NCI-H526 (cell line): ENCODE results near the gene JDP2.

Source experiments
- DNase-seq, 2 experiments: peaks; one replicate each; lab custom pipeline; 2025; lab: John Stamatoyannopoulos, UW

JDP2 gene

DNA sequence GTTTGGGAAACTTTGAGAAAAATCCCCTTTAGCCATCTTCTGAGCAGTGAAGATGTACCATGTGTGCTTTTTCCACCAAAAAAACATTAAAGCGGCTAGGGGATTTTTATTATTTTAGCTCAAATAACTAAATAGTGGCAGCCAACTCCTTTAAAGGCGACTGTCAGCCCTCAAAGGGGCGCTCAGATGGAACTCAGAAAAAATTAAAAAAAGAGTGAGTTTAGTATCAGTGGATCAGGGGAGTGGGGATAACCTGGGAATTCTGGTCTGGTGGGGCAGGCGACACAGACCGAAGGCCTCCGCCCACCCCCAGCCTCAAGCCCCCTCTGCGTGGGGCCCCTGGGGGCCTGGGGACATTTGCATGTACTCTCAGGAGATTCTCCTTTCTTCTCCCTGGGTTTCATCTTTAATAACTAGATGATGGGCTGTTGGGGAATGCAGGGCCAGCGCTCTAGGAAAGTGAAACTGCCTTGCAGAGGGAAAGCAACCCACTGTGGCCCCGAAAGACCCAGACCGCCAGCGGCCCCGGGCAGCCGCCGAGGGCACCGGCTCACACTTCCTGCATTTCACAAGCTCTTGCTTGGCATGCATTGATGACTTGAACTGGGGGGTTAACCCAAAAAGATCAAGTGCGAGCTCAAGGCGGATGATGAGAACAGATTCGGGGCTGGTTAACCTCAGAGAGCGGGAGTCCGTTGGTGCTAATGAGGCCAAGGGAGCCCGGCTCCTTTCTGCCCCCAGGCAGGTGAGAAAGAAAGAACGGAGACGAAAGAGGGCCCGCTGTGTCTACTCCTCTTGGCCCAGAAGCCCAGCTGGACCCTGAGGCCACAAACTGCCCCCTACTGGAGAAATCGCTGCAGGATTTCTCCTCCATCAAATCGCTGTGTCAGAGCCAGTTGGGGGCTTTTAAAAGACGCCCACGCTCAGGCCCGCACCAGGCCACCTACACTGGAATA is 87.1 kb downstream of the JDP2 start:
- DNase-seq: peak in 1 of 2 experiments; percentile 29

DNA sequence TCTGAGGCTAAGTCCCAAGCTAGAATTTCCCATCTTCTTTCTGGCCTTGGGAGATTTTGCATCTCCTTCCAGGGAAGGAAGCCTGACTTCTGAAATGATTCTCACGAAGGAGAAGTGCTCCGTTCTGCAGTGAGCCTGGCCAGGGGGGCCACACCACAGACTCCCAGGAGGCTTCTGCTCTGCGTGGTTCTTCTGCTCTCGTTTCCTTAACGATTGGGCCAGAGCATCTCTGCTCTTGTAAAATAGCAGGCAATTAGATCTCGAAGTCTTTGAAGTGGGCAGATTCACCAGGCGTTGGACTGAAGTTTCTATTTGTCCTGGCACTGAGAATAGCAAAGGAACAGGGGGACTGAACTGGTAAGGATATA is 87.8 kb downstream of the JDP2 start:
- DNase-seq: no peak

DNA sequence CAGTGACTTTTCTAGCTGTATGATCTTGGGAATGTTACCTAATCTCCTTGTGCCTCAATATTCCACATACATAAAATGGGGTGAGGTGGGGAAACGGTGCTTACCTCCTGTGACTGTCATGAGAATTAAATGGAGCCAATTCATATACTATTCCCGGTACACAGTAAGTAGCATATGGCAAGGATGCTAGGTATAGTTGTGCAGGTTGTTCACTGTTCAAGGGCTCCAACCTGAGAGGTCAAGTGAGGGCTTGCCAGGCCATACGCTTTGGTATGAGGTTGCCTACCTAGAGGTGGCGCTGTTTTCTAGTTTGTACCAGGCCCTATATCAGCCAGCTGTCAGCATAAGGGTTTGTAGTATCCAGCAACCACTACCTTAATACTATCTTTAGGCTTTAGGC is 90.8 kb downstream of the JDP2 start:
- DNase-seq: peak in 1 of 2 experiments; percentile 18

DNA sequence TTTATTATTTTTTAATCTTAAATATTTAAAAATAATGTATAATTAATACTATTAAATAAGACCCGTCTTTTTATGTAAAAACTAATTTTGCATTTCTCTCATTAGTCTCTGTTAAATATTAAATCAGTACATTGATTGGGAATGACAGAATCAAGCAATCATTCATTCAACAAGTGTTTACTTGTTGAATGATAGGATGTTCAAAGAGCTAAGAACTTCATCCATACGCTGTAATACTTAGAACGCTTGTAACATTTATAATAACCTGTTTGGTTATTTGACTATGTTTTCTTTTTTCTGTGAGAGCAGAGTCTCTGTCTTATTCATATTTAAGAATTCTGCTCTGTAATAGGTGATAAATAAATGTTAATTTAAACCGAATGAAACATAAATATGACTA is 91.6 kb downstream of the JDP2 start:
- no peak for DNase-seq

DNA sequence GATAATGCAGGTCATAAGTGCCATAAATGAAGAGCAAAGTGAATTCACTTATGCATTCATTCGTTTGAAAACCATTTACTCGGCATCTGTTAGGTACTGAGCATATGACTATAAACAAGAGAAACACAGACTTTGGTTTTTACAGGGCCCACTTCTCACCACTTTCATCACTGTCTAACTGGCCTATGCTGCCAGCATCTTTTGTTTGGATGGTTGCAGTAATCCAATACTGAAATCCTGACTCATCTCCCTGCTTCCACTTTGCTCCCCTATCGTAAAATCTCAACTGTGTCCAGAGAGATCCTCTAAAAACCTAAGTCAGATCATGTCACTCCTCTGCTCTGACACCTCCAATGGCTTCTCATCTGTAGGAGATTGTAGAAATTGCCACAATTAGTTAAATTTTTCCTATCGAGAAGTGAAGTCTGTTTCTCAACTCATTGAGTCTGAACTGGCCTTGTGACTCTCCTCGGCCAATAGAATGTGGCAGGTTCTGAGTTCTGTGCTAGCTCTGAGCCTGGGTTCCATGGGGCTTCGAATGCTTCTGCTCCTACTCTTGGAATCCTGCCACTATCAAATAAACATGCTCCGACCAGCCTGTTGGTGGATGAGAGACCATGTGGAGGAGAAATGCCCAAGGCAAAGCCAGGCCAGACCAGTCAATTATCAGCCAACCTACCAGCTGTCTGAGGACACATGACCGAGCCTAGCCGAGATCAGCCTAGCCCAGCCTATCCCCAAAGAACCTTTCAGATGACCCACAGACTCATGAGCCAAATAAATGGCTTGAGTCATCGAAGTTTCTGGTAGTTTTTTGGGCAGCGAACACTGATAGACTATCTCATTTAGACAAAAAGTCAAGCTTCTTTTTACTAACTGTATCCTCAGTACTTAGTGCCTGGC is 92.3 kb downstream of the JDP2 start:
- DNase-seq: no peak

DNA sequence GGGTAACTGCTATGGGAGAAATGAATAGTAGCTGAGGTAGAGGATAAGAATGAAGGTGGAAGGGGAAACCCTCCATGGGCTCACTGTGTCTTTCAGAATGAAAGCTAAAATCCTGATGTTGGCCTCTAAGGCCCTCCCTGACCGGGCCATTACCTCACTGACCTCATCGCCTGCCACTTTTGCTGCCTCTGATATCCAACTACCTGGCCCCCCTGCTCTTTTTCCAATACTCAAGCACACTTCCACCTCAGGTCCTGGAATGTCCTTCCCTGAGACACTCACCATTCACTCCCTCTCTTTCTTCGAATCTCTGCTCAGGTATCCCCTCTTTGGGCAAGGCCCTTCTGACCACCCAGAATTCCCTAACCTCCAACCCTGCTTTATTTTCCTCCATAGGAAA is 93.0 kb downstream of the JDP2 start:
- DNase-seq: no peak

DNA sequence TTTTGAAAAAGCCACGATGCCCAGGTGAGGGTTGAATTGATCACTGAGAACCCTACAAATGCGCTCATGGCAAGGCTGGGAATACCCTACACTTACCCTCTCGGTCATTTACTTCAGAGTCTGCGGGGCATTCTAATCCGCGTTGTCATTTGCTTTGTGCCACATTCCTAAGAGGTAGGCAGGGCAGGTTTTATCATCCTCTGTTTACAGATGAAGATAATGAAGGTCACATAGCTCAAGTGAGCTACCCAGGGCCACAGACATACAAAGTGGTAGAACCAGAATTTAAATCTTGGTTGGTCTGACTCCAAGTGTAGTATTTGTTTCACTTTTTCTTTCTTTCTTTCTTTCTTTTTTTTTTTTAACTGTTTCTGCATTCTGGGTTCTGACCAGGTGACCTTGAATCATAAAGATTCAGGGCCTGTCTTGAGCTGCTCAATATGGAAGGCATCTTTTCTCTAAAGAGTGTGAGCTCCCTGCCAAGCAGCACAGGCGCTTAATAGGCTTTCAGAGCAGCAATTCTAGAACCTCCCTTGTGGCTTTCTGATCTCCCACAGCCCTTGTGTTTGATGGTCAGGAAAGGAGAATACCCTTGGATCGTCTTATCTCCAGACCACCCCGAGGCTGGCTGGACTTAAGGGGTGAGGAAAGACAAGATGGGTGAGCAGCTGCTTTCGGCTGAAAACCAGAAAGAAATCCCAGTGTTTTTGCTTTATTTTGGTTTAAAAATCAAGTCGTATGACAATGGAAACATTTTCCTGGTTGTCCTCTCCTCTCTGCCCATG is 93.8 kb downstream of the JDP2 start:
- no peak for DNase-seq

DNA sequence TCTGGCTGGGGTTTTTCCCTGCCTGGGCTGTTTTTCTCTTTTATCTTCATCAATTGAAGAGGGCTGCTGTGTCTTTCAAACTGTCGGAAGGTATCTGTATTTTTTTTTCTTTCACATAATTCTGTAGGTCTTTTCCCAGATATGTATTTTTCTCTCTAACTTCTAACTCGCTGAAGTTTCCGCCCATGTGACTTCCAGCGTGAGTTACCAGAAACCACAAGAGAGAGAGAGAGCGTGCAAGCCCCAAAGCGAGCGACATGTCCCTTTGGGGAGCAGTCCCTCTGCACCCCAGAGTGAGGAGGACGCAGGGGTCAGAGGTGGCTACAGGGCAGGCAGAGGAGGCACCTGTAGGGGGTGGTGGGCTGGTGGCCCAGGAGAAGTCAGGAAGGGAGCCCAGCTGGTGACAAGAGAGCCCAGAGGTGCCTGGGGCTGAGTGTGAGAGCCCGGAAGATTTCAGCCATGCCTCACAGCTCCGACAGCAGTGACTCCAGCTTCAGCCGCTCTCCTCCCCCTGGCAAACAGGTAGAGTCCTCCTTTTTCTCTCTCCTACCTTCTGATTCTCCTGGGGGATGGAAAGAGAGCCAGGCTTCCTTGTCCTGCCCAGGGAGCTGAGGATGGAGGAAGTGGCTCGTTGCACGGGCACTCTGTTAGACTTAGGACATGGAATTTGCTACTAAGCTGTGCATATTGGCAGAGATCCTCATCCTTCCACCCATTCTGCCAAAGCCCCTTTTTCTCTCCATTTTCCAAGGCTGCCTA is 94.6 kb downstream of the JDP2 start, which contains the start of gene BATF:
BATF (plus strand) TSS at position 246 of the 759 bp plus-strand sequence; CDS start at position 460, 214 bp downstream.
- DNase-seq: no peak

DNA sequence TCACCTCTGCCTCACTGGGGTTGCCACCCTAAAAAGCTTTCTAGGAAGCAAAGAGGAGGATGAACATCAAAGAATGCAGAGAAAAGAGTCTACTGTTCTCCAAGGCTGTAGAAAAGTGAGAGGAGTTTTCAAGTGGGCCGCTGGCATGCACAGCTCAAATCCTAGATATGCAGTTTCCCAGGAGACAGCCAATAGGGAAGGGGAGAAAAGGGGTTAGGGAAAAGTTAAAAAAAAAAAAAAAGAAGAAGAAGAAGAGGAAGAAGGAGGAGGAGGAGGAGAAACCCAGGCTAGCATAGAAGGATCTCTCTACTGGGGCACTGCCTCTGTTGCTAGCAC is 95.1 kb downstream of the JDP2 start:
- DNase-seq: no peak
